Transverse colon (tissue), 4 donors: ENCODE measurements around the gene FANCI. TPM values are rescaled to one million over a fixed set of nuclear protein-coding genes. Genes with fewer than 3 reads are reported as not detected.
A peak's percentile ranks its signal among the peaks of the same experiment; 100 is the strongest.

Source experiments
- DNase-seq: peaks from one replicate; pipeline ENCODE4 v3.0.0-alpha.2; 2019
- H3K27ac ChIP-seq, 4 donors: fragments of 200-600 bp; sonication (generic); 2 replicates each; pipeline ENCODE4 v1.5.1; 2016 to 2018; ENCODE audit warnings: inconsistent platforms in 4 of 4
- H3K27me3 ChIP-seq: fragments of 200-600 bp; sonication (generic); 2 replicates; pipeline ENCODE4 v1.5.1; 2017; ENCODE audit warnings: inconsistent platforms
- H3K36me3 ChIP-seq, 4 donors: fragments of 200-600 bp; sonication (generic); 2 replicates each; pipeline ENCODE4 v1.5.1; 2017 to 2019; ENCODE audit warnings: inconsistent platforms in 4 of 4
- H3K4me1 ChIP-seq, 4 donors: fragments of 200-600 bp; sonication (generic); 2 replicates each; pipeline ENCODE4 v1.5.1; 2017 to 2020; ENCODE audit warnings: inconsistent platforms in 4 of 4
- H3K4me3 ChIP-seq, 4 donors: fragments of 200-600 bp; sonication (generic); 1 replicate in 1 of 4; 2 replicates in 3 of 4; pipeline versions ENCODE4 v1.5.1 to v1.6.1; 2017 to 2019; ENCODE audit warnings: inconsistent platforms in 4 of 4
- H3K9me3 ChIP-seq, 2 donors: fragments of 200-600 bp; sonication (generic); 2 replicates each; pipeline ENCODE4 v1.5.1; 2017 to 2019; ENCODE audit warnings: inconsistent platforms in 2 of 2
- EP300 ChIP-seq: sonication (generic); formaldehyde crosslinking; IDR thresholded peaks from one replicate; pipeline ENCODE4 v1.6.1; 2017; ENCODE audit warnings: antibody characterized with exemption, low read depth
- POLR2A ChIP-seq: fragments of 450-650 bp; IDR thresholded peaks from one replicate; pipeline ENCODE4 v1.6.1; 2016; ENCODE audit warnings: antibody characterized with exemption, mild to moderate bottlenecking, moderate library complexity
- POLR2AphosphoS5 ChIP-seq, 3 donors: sonication (generic); formaldehyde crosslinking; IDR thresholded peaks; one replicate each; pipeline ENCODE4 v1.6.1; 2016; ENCODE audit warnings: antibody characterized with exemption in 3 of 3
- WGBS, 2 donors: methylation state at CpG; one replicate each; pipeline ENCODE4 v1.1.5; 2018; ENCODE audit warnings: low coverage in 1 of 2; 5-methylcytosine and 5-hydroxymethylcytosine counted together
- in situ Hi-C, 4 donors: fragments of 200-750 bp; cut with MboI; loops; one replicate each; pipeline versions ENCODE4 v1.15.0 to v1.15.1; 2017; ENCODE audit warnings: low sequenced_read_pairs in 3 of 4, low pct_ligation_motif_present in 1 of 4, low pct_unique_long_range_greater_than_20kb in 1 of 4
- intact Hi-C: fragments of 100-400 bp; cut with DNase I; formaldehyde crosslinking; loops from one replicate; pipeline ENCODE4 v1.15.1; 2023; ENCODE audit warnings: low total_unique reads
- total RNA-seq, 4 donors: library from RNA; depleted of rRNA; stranded (reverse); fragments of >200 nt; gene quantifications; one replicate each; pipeline ENCODE4 v1.1.0, GENCODE V29; 2016
- TF ChIP-seq, protein P1 (sequence below), 5 experiments: fragments of 200-600 bp in 3 of 5; fragments of 450-650 bp in 2 of 5; sonication (generic) in 3 of 5; IDR thresholded peaks; 1 replicate in 2 of 5; 2 replicates in 3 of 5; pipeline ENCODE4 v1.5.1; 2016 to 2017; ENCODE audit warnings: antibody characterized with exemption in 5 of 5, inconsistent platforms in 3 of 5, mild to moderate bottlenecking in 2 of 5, moderate library complexity in 1 of 5

Gene FANCI
- total RNA-seq, 4 donors from 2014 or later = 3.7 to 10.3 (median 4.5) TPM

DNA sequence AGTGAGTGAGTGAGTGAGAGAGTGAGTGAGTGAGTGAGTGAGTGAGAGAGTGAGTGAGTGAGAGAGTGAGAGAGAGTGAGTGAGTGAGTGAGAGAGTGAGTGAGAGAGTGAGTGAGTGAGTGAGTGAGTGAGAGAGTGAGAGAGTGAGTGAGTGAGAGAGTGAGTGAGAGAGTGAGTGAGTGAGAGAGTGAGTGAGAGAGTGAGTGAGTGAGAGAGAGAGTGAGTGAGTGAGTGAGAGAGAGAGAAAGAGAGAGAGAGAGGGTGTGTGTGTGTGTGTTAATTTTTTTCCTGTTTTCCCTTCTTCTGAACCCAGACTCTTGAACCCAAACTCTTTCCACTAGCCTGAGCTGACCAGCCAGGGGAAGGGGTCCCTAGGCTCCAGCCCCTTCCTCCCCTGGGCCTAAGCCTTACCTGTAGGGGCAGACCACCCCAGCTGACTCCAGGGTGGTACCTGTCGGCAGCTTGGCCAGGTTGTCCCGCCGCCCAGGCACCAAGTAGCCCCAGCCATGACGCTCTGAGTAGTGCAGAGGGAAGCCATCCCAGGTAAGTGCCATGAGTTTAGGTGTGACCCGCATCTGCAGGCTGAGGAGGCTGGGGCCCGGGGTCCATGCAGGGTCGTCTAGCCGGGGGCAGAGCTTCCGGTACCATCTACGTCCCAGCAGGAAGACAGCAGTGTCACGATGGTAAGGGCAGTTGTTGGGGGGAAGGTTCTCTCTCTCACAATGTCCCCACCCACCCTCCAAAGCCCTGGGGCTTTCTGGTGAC lies 81.4 kb downstream of the FANCI start:
- Histone ChIP-seq H3K9me3 (no peaks in the 10 kb centered on the region), H3K4me1 (peaks cover 5 to 22% (median 13%) of the 10 kb centered on the region in 4 donors), H3K36me3 (peaks cover 0 to 84% (median 43%) of the 10 kb centered on the region in 4 donors), H3K4me3 (no peak overlapping the region), H3K27ac (no peak overlapping the region), H3K27me3 (no peaks in the 10 kb centered on the region)
- DNase-seq = no peak
- in situ Hi-C loops (no loop called here), intact Hi-C loops (no loop called here)
- TF ChIP-seq POLR2A (no peak), POLR2AphosphoS5 (IDR thresholded peaks at IDR 0.05) (no peak), EP300 (no peak)
- TF ChIP-seq, protein P1, sequence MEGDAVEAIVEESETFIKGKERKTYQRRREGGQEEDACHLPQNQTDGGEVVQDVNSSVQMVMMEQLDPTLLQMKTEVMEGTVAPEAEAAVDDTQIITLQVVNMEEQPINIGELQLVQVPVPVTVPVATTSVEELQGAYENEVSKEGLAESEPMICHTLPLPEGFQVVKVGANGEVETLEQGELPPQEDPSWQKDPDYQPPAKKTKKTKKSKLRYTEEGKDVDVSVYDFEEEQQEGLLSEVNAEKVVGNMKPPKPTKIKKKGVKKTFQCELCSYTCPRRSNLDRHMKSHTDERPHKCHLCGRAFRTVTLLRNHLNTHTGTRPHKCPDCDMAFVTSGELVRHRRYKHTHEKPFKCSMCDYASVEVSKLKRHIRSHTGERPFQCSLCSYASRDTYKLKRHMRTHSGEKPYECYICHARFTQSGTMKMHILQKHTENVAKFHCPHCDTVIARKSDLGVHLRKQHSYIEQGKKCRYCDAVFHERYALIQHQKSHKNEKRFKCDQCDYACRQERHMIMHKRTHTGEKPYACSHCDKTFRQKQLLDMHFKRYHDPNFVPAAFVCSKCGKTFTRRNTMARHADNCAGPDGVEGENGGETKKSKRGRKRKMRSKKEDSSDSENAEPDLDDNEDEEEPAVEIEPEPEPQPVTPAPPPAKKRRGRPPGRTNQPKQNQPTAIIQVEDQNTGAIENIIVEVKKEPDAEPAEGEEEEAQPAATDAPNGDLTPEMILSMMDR (IDR thresholded peaks at IDR 0.05) = no peak
- 92 to 94% methylated on average over 3 to 11 of the region's 11 CpGs for WGBS, 2 donors

DNA sequence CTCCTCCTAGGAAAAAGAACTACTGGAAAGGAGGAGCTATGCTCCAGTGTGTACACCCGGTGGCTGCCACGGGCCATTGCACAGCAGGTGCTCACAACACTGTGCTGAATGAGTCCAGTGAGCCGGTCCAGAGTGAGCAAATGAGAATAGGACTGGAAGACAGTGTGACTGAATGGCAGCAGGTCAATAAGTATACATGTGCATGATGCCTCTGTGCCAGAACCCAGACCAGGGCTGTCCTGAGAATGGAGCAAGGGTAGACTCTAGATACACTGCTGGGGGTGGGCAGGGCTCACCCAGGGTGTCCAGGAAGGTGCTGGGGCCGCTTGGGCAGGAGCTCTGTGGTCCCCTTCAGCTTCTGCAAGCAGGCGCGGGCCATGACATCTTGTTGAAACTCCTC lies 82.5 kb downstream of the FANCI start:
- Histone ChIP-seq H3K27me3 (no peaks in the 10 kb centered on the region), H3K4me1 (peaks cover 10 to 32% (median 24%) of the 10 kb centered on the region in 4 donors), H3K4me3 (no peak overlapping the region), H3K27ac (no peak overlapping the region), H3K9me3 (no peaks in the 10 kb centered on the region), H3K36me3 (peaks cover 0 to 83% (median 42%) of the 10 kb centered on the region in 4 donors)
- TF ChIP-seq POLR2A (no peak), POLR2AphosphoS5 (IDR thresholded peaks at IDR 0.05) (no peak), EP300 (no peak)
- DNase-seq = no peak
- in situ Hi-C loops (no loop called here), intact Hi-C loops (no loop called here)
- WGBS, 2 donors = 79% methylated on average over 6 of the region's 6 CpGs; no CpG with 5 or more reads in 1 of the 2 donors

DNA sequence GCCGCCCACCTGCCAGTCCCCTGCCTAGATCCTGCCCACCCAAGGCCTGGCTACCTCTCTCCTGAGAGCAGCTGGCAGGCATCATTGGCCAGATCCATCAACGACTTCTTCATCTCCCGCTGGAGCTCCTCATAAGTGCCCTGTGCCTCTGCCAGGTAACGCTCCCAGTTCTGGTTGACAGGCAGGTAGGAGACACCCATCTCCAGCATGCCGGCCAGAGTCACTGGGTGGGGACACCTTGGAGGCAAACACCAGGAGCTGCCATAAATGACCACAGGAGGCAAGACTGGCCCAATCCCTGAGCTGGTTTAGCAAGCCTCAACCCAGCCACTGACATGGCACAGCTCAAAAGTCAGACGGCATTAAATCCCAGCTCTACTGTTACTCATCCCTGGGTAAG lies 83.3 kb downstream of the FANCI start:
- WGBS, 2 donors = 80 to 93% methylated on average over 1 to 6 of the region's 6 CpGs
- no peak overlapping the region for H3K4me3 ChIP-seq
- no peak overlapping the region for H3K27ac ChIP-seq
- peaks cover 0 to 79% (median 41%) of the 10 kb centered on the region in 4 donors for H3K36me3 ChIP-seq
- intact Hi-C loops = no loop called here
- no peaks in the 10 kb centered on the region for H3K9me3 ChIP-seq
- no peak for TF ChIP-seq POLR2A
- no peak for TF ChIP-seq POLR2AphosphoS5 (IDR thresholded peaks at IDR 0.05)
- TF ChIP-seq, protein P1 (IDR thresholded peaks at IDR 0.05) = no peak
- no peak for TF ChIP-seq EP300
- no peak for DNase-seq
- no peaks in the 10 kb centered on the region for H3K27me3 ChIP-seq
- in situ Hi-C loops = no loop called here
- peaks cover 18 to 40% (median 32%) of the 10 kb centered on the region in 4 donors for H3K4me1 ChIP-seq

DNA sequence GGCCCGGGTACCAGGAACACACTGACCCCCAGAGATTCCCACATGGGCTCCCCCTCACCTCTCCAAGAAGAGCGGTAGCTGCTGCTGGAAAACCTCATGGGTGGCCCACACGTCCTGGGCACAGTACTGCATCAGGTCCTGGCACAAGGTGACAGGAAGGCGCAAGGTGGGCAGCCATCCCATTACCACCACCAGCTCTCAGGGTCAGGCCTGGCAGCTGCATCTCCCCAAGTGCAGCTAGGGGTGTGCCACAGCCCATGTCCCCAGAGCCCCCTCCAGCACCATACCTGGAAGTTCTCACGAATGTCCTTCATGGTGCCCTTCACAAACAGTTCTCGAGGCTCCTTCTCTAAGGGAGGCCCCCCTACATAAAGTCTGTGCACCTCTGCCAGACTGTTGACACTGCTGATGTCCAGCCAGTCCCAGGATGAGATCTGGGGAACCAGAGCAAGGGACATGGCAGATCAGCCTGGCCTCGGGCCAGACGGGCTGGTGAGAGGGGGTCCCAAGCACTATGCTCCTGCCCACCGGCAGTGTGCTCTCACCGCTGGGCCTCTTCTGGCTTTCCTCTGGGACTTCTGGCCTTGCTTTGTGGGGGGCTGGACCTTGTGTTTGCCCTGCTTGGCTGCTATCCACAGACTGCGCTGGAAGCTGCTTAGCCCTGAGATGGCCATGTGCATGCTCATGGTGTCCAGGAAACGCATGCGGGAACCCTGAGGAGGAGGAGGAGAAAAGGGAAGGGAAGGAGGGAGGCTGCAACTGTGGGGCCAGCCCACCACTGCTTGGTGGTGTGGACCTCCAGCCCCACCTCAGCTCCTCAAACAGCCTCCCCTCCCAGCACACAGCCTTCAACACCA lies 84.8 kb downstream of the FANCI start:
- whole genome bisulfite sequencing, 2 donors = 87% methylated on average over 13 of the region's 13 CpGs; no CpG with 5 or more reads in 1 of the 2 donors
- H3K27ac ChIP-seq = peak overlapping the region; percentile 38 to 70 (median 60)
- H3K4me1 ChIP-seq = peaks cover 33 to 55% (median 47%) of the 10 kb centered on the region in 4 donors
- H3K36me3 ChIP-seq = peaks cover 0 to 70% (median 32%) of the 10 kb centered on the region in 4 donors
- in situ Hi-C loops (no loop called here), intact Hi-C loops (no loop called here)
- H3K9me3 ChIP-seq = no peaks in the 10 kb centered on the region
- no peak for TF ChIP-seq POLR2A
- no peak for TF ChIP-seq POLR2AphosphoS5 (IDR thresholded peaks at IDR 0.05)
- H3K4me3 ChIP-seq = no peak overlapping the region
- H3K27me3 ChIP-seq = no peaks in the 10 kb centered on the region
- no peak for DNase-seq
